OCI-LY7 (cell line): ENCODE results near the gene CNOT10.
"Not testable (repeated sequence)": the region's sequence is repeated elsewhere in the genome, so short reads cannot be mapped to it uniquely, and the experiment has no call there.

Experiments
- CTCF ChIP-seq: fragments of 200-600 bp; sonication (generic); conservative IDR thresholded peaks from 2 replicates; pipeline ENCODE4 v1.5.1; 2014; ENCODE audit warnings: mild to moderate bottlenecking, antibody characterized with exemption, low read length, moderate library complexity, mixed read lengths
- EZH2phosphoT487 ChIP-seq: fragments of 200-600 bp; sonication (generic); IDR thresholded peaks from 2 replicates; pipeline ENCODE4 v1.6.1; 2018; ENCODE audit warnings: low read depth, borderline replicate concordance, mild to moderate bottlenecking, mixed run types, antibody characterized with exemption, low read length, moderate library complexity, mixed read lengths

- not testable (repeated sequence) for TF ChIP-seq CTCF, EZH2phosphoT487
Observed at GRCh38 chr3:32796384-32796950, 111.5 kb downstream of the CNOT10 start.
